Panc1 (cell line): ENCODE data around the gene BCS1L. TPM values are rescaled to one million over a fixed set of nuclear protein-coding genes. Genes with fewer than 3 reads are reported as not detected.

Experiments used
- ATAC-seq: fragments of 200-7000 bp; cut with Tn5 transposase; 2 replicates; pipeline ENCODE4 v1.9.1; 2020; ENCODE audit warnings: mild to moderate bottlenecking, moderate library complexity
- BruUV-seq: library from RNA; stranded (reverse); fragments of 400-500 nt; replicated peaks from 2 replicates; lab custom pipeline; 2021; lab: Mats Ljungman, UMichigan
- CTCF ChIA-PET: fragments of 300-600 bp; sonication (Branson Sonifier 250); formaldehyde crosslinking; loops from one replicate; lab custom pipeline; 2022; ENCODE audit warnings: antibody characterized with exemption; lab: Charles Lee
- POLR2A ChIA-PET: fragments of 300-600 bp; sonication (Branson Sonifier 250); formaldehyde crosslinking; loops from one replicate; lab custom pipeline; 2022; ENCODE audit warnings: antibody characterized with exemption; lab: Charles Lee
- DNase-seq: peaks from one replicate; pipeline ENCODE4 v3.0.0-alpha.2; 2010; ENCODE audit warnings: low read depth, low spot score
- H3K27ac ChIP-seq: 2 replicates; pipeline ENCODE4 v1.5.1; 2011; ENCODE audit warnings: mild to moderate bottlenecking, low read length, inconsistent platforms
- H3K27me3 ChIP-seq: fragments of 200-500 bp; sonication (Bioruptor generic); 2 replicates; pipeline ENCODE4 v1.6.0; 2014; ENCODE audit warnings: low read length, inconsistent platforms; ENCODE audit not compliant: control insufficient read depth, insufficient read depth
- H3K36me3 ChIP-seq: fragments of 200-500 bp; sonication (Bioruptor generic); 2 replicates; pipeline ENCODE4 v1.5.1; 2014; ENCODE audit warnings: inconsistent platforms, mild to moderate bottlenecking, low read length, moderate library complexity; ENCODE audit not compliant: control insufficient read depth, insufficient read depth
- H3K4me1 ChIP-seq: 2 replicates; pipeline ENCODE4 v1.5.1; 2011; ENCODE audit warnings: inconsistent platforms, mild to moderate bottlenecking, low read length, moderate library complexity; ENCODE audit not compliant: control insufficient read depth, insufficient read depth
- H3K4me3 ChIP-seq, 2 experiments: 2 replicates each; pipeline ENCODE4 v1.5.1; 2011 to 2012; ENCODE audit warnings: low read depth in 2 of 2, low read length in 2 of 2, mild to moderate bottlenecking in 2 of 2, inconsistent platforms in 1 of 2, moderate library complexity in 1 of 2
- H3K9me3 ChIP-seq: fragments of 200-500 bp; sonication (Bioruptor generic); 2 replicates; pipeline ENCODE4 v1.5.1; 2014; ENCODE audit warnings: low read depth, mild to moderate bottlenecking, inconsistent platforms, low read length, moderate library complexity; ENCODE audit not compliant: control insufficient read depth, insufficient read depth
- CTCF ChIP-seq: fragments of 450-650 bp; IDR thresholded peaks from 2 replicates; pipeline ENCODE4 v1.5.1; 2017; ENCODE audit warnings: mild to moderate bottlenecking
- POLR2AphosphoS5 ChIP-seq: IDR thresholded peaks from 2 replicates; pipeline ENCODE4 v1.6.1; 2012; ENCODE audit warnings: mild to moderate bottlenecking, low read depth, low read length, moderate library complexity
- REST ChIP-seq, 2 experiments: IDR thresholded peaks; 2 replicates each; pipeline ENCODE4 v1.6.1; 2011 to 2012; ENCODE audit warnings: low read depth in 2 of 2, control low read depth in 1 of 2, low read length in 1 of 2, mild to moderate bottlenecking in 1 of 2, moderate library complexity in 1 of 2; ENCODE audit not compliant: insufficient read depth in 1 of 2
- SIN3A ChIP-seq: IDR thresholded peaks from 2 replicates; pipeline ENCODE4 v1.6.1; 2012; ENCODE audit warnings: low read depth, mild to moderate bottlenecking, low read length, moderate library complexity, borderline replicate concordance; ENCODE audit not compliant: insufficient read depth
- TCF7L2 ChIP-seq: IDR thresholded peaks from 2 replicates; pipeline ENCODE4 v1.6.1; 2011; ENCODE audit warnings: mild to moderate bottlenecking, low read depth, low read length, inconsistent platforms
- in situ Hi-C: cut with HindIII; loops from 2 replicates; pipeline ENCODE4 v1.10.0; 2016; ENCODE audit warnings: low sequenced_read_pairs, low pct_unique_long_range_greater_than_20kb
- intact Hi-C: fragments of 100-400 bp; cut with micrococcal nuclease; formaldehyde crosslinking; loops from one replicate; pipeline ENCODE4 v1.10.0; 2022; ENCODE audit not compliant: unreplicated experiment
- total RNA-seq: library from RNA; stranded (reverse); gene quantifications from one replicate; pipeline ENCODE4 v1.2.1, GENCODE V29; 2021; ENCODE audit not compliant: unreplicated experiment

BCS1L gene
- total RNA-seq, 1 experiment from 2014 or later = 42.0 TPM

GRCh38 chr2:218659988-218660358 is 490 bp downstream of the BCS1L start:
- no peak for ATAC-seq
- in situ Hi-C loops (no loop called here), intact Hi-C loops (loop anchor here (2.0 kb wide), 1 partner anchor 187 kb away; no protein-coding TSS in a partner anchor)
- peak overlapping the region; percentile 67 to 85 for H3K4me3 ChIP-seq
- H3K36me3 ChIP-seq = peaks cover 15% of the 10 kb centered on the region
- CTCF ChIA-PET = interaction anchor here (0.6 to 1.8 kb wide), 8 partner anchors 12 to 238 kb away, joined by 3 to 16 read pairs (median 6); no protein-coding TSS in a partner anchor
- POLR2A ChIA-PET = interaction anchor here (0.6 to 0.9 kb wide), 5 partner anchors 12 to 188 kb away, joined by 3 to 18 read pairs (median 3); partner anchors contain the start of genes RNF25 and STK36
- H3K4me1 ChIP-seq = peaks cover 12% of the 10 kb centered on the region
- TSS peak; percentile 96 for BruUV-seq
- TF ChIP-seq TCF7L2 (no peak), SIN3A (no peak), REST (IDR thresholded peaks at IDR 0.05; ENCODE audit: insufficient read depth in 1 of 2, low read depth in 2 of 2, low read length in 1 of 2) (no peak), CTCF (no peak), POLR2AphosphoS5 (no peak)
- no peaks in the 10 kb centered on the region for H3K27me3 ChIP-seq
- DNase-seq = no peak
- no peaks in the 10 kb centered on the region for H3K9me3 ChIP-seq
- H3K27ac ChIP-seq = peak overlapping the region; percentile 89

GRCh38 chr2:218662377-218662776 is 2.9 kb downstream of the BCS1L start:
- H3K9me3 ChIP-seq = no peaks in the 10 kb centered on the region
- no peak overlapping the region for H3K27ac ChIP-seq
- DNase-seq (no peak), ATAC-seq (no peak)
- in situ Hi-C loops (no loop called here), intact Hi-C loops (no loop called here)
- CTCF ChIA-PET = no interaction called here
- POLR2A ChIA-PET = no interaction called here
- H3K4me1 ChIP-seq = peaks cover 12% of the 10 kb centered on the region
- peaks cover 14% of the 10 kb centered on the region for H3K36me3 ChIP-seq
- no TSS peak for BruUV-seq
- no peaks in the 10 kb centered on the region for H3K27me3 ChIP-seq
- no peak overlapping the region for H3K4me3 ChIP-seq
- no peak for TF ChIP-seq CTCF
- no peak for TF ChIP-seq POLR2AphosphoS5
- TF ChIP-seq SIN3A = no peak
- TF ChIP-seq TCF7L2 = no peak
- no peak for TF ChIP-seq REST (IDR thresholded peaks at IDR 0.05; ENCODE audit: insufficient read depth in 1 of 2, low read depth in 2 of 2, low read length in 1 of 2)
